GM12801 (cell line): ENCODE results near the gene RNASEH2B.

ENCODE experiments used
- TF ChIP-seq, protein P1 (sequence below): IDR thresholded peaks from one replicate; pipeline ENCODE4 v1.5.1; 2011; ENCODE audit warnings: control low read depth; ENCODE audit not compliant: insufficient read length; ENCODE audit errors: extremely low read depth

RNASEH2B gene

DNA sequence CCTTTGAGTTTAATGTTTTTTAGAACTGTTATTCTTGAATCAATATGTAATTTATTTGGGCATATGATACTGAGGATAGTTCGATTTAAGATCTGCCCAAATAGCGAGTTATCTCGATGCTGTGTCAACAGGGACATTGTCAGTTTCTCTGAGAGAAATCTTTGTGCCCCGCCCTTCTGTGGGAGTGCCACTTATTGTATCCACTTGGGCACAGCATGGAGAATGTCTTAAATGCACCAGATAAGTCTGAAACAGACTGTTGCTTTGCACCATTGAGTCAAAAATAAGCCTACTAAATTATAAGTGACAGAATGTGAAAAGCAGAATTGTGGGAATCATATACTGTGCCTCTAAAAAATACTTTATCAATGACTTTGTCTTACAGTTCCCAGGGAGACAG, 45.6 kb downstream of the RNASEH2B start:
- TF ChIP-seq, protein P1, sequence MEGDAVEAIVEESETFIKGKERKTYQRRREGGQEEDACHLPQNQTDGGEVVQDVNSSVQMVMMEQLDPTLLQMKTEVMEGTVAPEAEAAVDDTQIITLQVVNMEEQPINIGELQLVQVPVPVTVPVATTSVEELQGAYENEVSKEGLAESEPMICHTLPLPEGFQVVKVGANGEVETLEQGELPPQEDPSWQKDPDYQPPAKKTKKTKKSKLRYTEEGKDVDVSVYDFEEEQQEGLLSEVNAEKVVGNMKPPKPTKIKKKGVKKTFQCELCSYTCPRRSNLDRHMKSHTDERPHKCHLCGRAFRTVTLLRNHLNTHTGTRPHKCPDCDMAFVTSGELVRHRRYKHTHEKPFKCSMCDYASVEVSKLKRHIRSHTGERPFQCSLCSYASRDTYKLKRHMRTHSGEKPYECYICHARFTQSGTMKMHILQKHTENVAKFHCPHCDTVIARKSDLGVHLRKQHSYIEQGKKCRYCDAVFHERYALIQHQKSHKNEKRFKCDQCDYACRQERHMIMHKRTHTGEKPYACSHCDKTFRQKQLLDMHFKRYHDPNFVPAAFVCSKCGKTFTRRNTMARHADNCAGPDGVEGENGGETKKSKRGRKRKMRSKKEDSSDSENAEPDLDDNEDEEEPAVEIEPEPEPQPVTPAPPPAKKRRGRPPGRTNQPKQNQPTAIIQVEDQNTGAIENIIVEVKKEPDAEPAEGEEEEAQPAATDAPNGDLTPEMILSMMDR = no peak

DNA sequence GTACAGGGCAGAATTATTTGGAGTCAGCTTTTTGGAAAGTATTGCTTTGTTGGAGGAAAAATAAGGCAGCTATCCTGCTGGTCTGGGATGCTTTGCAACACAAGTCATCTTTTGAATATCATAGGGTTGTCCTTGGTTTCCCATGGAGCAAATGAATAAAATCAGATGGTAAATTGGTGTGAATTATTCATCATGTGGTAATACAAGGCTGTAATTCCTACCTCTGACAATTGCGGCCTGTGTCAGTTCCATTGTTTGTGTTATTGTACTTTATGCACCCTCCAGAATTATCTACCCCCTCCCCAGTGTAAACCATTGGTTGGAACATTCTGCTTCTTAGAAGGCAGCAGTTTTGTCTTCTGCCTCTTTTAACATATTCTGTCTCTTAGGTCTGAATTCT, 46.2 kb downstream of the RNASEH2B start:
- TF ChIP-seq, protein P1 = no peak

DNA sequence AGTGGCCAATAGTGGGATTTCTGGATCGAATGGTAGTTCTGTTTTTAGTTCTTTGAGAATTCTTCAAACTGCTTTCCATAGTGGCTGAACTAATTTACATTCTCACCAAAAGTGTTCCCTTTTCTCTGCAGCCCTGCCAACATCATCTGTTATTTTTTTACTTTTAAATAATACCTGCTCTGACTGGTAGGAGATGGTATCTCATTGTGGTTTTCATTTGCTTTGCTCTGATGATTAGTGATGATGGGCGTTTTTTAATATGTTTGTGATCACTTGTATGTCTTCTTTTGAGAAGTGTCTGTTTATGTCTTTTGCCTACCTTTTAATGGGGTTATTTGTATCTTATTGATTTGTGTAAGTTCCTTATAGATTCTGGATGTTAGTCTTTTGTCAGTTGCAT, 48.0 kb downstream of the RNASEH2B start:
- TF ChIP-seq, protein P1 = no peak

DNA sequence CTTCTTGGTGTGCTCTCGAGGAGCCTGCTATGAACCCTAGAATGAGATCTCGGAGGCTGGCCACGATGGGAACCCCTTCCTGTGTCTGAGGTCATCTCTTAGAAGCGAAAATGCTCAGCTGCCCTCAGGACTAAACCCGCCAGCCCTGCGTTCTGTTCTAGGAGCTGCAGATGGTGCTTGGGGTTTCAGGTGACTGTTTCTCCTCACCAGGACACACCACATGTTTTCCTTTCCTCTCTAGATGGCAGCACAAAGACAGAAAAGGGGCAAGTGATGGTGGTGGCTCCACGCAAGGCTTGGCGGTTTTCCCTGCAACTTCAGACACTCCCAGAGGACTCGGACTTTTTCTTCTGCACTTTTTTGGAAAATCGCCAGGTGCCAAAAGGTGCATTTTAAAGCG, 60.1 kb downstream of the RNASEH2B start:
- TF ChIP-seq, protein P1 = no peak

DNA sequence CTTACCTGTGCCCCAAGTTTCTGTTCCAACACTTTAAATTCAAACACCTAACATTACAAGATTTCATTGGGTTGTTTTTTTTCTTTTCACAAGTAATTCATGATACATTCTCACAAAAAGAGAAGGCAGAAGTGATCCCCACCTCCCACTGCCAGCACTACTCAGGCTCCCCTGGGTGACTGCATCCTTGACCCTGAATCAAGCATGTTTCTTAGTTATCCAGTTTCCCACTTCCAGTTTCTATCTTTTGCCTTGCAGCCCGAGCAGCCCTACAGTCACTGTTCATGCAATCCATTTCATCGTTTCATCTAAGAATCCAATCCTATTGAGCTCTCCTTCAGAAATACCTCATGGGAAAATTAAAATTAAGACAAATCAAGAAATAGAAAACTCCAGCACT, 61.4 kb downstream of the RNASEH2B start:
- TF ChIP-seq, protein P1 = no peak

DNA sequence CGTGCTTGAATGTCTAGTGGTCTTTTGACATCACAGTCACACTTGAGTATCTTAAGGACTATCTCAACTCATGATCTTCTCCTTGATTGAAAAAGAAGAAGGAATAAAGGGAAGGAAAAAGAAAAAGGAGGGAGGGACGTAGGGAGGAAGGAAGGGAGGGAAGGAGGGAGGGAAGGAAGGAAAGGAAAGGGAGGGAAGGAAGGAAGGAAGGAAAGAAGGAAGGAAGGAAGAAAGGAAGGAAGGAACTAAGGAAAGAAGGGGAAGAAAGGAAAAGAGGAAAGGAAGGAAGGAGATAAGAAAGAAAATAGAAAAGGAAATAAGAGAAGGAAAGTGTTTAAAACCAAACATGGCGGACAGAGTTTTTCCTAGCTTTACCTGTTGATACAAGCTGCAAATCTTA, 64.7 kb downstream of the RNASEH2B start:
- TF ChIP-seq, protein P1 = no peak

DNA sequence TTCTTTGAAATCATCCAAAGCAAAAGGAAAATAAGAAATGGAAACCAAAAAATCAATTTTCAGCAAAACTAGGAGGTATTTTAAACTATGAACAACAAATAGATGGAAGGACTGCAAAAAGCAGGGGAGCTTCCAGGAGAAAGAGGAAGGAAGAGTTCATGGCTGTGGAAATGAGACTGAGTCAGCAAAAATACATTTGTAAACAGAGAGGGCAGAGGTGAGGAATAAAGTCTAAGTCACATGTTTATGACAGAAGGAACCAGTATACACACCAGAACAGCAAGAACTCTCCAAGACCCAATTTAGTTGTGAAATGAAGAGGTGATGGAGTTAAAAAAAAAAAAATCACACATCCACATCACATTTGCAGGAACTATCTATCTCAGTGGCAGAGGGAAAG, 69.6 kb downstream of the RNASEH2B start:
- TF ChIP-seq, protein P1 = no peak

DNA sequence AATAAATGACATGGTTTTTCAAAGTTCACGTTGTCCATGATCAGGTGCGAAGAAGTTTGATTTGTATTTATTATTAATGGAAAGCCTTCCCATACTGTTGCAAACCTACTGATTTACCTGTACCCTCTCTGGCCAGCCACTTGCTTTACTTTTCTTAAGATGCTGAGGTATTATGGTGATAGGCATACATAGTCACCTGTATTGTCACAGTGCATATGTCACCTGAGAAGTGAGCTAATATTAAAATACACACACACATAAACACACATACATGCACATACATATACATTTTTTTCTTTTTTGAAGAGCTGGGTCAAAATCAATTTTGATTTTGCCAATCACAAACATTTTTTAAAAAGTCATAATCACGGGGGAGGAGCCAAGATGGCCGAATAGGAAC, 72.1 kb downstream of the RNASEH2B start:
- TF ChIP-seq, protein P1 = no peak
